ENCODE results near the gene MUC6. TPM values are rescaled to one million over a fixed set of nuclear protein-coding genes. Genes with fewer than 3 reads are reported as not detected.

The MUC6 gene
- total and polyA plus RNA-seq, 3 experiments from 2014 or later: not detected

DNA sequence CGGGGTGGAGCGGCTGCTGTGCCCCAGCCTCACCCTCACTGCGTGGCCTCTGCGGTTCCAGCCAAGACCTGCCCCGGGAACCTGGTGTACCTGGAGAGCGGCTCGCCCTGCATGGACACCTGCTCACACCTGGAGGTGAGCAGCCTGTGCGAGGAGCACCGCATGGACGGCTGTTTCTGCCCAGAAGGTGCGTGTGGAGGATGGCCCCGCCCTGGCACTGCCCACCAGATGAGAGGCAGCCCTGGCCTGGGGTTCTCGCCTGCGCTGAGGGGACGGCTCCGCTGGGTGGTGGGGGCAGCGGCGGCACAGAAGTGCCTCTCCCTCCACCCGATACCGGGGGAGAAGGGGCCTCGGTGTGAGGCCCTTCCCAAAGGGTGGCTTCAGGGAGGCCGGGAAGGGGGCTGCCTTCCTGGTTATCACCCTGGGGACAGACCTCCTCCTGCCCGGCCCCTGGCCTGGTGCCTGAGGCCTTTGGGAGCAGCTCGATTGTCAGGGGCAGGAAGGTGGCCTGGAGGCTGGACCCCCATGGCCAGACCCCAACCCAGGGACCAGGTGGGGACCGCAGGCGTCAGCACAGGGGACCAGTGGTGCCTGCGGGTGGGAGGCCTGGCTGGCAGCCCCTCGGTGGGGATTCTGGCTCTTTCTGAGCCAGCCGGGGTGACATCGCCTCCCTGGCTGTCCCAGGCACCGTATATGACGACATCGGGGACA, 45.2 kb upstream of the MUC6 start:
- Histone ChIP-seq H3K36me3 (ENCODE audit: insufficient read depth, low read length) (no peaks in the 10 kb centered on the region), H3K4me1 (ENCODE audit: insufficient read depth, low read length) (no peaks in the 10 kb centered on the region), H3K4me3 (ENCODE audit: low read length) (no peak overlapping the region), H3K27me3 (ENCODE audit: insufficient read depth, low read length, poor library complexity, severe bottlenecking) (no peaks in the 10 kb centered on the region), H3K9me3 (ENCODE audit: low read length) (no peaks in the 10 kb centered on the region), H3K27ac (ENCODE audit: low read depth, low read length) (no peak overlapping the region)
- no peaks in the 10 kb centered on the region for H3K9me3 Mint-ChIP-seq
- DNase-seq: peak in 1 of 5 donors; percentile 19
- no peak overlapping the region for H3K4me3 Mint-ChIP-seq
- H3K27me3 Mint-ChIP-seq: no peaks in the 10 kb centered on the region
- H3K36me3 Mint-ChIP-seq: no peaks in the 10 kb centered on the region
- ChIA-PET POLR2A (no interaction called here), CTCF (no interaction called here)
- no peaks in the 10 kb centered on the region for H3K4me1 Mint-ChIP-seq
- H3K27ac Mint-ChIP-seq: no peak overlapping the region

DNA sequence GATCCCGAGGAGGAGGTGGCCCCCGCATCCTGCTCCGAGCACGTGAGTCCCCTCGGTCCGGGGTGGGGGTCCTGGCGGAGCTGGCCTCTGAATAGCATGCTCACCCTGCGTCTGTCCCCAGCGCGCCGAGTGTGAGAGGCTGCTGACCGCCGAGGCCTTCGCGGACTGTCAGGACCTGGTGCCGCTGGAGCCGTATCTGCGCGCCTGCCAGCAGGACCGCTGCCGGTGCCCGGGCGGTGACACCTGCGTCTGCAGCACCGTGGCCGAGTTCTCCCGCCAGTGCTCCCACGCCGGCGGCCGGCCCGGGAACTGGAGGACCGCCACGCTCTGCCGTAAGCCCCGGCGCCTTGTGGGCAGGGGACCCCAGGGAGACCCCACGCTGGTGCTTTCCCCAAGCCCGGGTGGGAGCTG, 41.7 kb upstream of the MUC6 start:
- Histone ChIP-seq H3K36me3 (ENCODE audit: insufficient read depth, low read length) (no peaks in the 10 kb centered on the region), H3K27ac (ENCODE audit: low read depth, low read length) (no peak overlapping the region), H3K4me1 (ENCODE audit: insufficient read depth, low read length) (no peaks in the 10 kb centered on the region), H3K27me3 (ENCODE audit: insufficient read depth, low read length, poor library complexity, severe bottlenecking) (no peaks in the 10 kb centered on the region), H3K4me3 (ENCODE audit: low read length) (no peak overlapping the region), H3K9me3 (ENCODE audit: low read length) (no peaks in the 10 kb centered on the region)
- ChIA-PET POLR2A (no interaction called here), CTCF (no interaction called here)
- Mint-ChIP-seq H3K27me3 (peaks cover 0 to 3% of the 10 kb centered on the region in 2 donors), H3K4me3 (no peak overlapping the region), H3K4me1 (no peaks in the 10 kb centered on the region), H3K9me3 (no peaks in the 10 kb centered on the region), H3K36me3 (no peaks in the 10 kb centered on the region), H3K27ac (no peak overlapping the region)
- DNase-seq: peak in 1 of 5 donors; percentile 43

DNA sequence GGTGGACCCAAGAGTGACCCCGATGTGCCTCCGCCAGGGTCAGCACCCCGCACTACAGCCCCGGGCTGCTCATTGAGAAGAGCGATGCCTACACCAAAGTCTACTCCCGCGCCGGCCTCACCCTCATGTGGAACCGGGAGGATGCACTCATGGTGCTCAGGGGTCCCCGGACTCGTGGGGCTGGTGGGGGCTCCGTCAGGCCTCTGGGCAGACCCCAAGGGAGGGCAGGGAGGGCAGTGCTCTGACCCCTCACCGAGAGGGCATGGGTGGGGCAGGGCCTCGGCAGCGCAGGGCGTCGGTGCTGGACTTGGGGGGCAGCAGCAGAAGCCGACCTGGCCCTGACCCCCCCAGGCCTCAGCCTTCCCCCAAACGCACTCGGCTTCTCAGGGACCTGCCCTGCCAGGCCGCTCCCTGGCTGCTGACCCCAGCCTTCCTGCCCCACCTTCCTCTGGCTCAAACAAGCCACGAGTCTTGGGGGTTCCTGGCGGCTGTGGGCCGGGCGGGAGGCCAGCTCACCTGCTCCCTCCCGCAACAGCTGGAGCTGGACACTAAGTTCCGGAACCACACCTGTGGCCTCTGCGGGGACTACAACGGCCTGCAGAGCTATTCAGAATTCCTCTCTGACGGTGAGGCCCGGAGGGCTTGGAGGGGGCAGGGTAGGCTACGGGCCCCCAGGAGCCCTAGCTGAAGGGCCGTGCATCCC, 41.0 kb upstream of the MUC6 start:
- Histone ChIP-seq H3K4me3 (ENCODE audit: low read length) (no peak overlapping the region), H3K36me3 (ENCODE audit: insufficient read depth, low read length) (no peaks in the 10 kb centered on the region), H3K9me3 (ENCODE audit: low read length) (no peaks in the 10 kb centered on the region), H3K27ac (ENCODE audit: low read depth, low read length) (no peak overlapping the region), H3K4me1 (ENCODE audit: insufficient read depth, low read length) (no peaks in the 10 kb centered on the region), H3K27me3 (ENCODE audit: insufficient read depth, low read length, poor library complexity, severe bottlenecking) (no peaks in the 10 kb centered on the region)
- Mint-ChIP-seq H3K9me3 (no peaks in the 10 kb centered on the region), H3K4me3 (no peak overlapping the region), H3K27ac (no peak overlapping the region), H3K27me3 (peaks cover 0 to 5% of the 10 kb centered on the region in 2 donors), H3K36me3 (no peaks in the 10 kb centered on the region), H3K4me1 (no peaks in the 10 kb centered on the region)
- POLR2A ChIA-PET: no interaction called here
- CTCF ChIA-PET: no interaction called here
- DNase-seq: peak in 1 of 5 donors; percentile 24

DNA sequence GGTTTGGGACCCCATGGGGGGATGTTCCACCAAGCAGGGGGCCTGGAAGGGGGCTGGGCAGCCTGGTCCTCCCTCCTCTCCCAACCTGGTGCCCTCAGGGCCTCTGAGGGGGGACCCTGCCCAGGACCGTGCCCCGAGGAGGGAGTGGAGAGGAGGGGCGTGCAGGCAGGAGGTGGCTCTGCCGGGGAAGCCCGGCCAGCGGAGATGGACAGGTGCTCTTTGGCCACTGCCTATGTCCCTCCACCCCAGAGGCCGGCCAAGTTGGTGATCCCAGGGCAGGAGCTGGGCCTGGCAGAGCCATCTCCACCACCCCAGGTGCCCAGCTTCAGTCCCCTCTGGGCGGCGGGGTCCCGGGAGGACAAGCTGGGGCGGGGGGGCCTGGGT, 40.5 kb upstream of the MUC6 start:
- H3K36me3 ChIP-seq (ENCODE audit: insufficient read depth, low read length): no peaks in the 10 kb centered on the region
- no peak overlapping the region for H3K27ac ChIP-seq (ENCODE audit: low read depth, low read length)
- no peak overlapping the region for H3K4me3 Mint-ChIP-seq
- H3K27ac Mint-ChIP-seq: no peak overlapping the region
- no peaks in the 10 kb centered on the region for H3K9me3 Mint-ChIP-seq
- DNase-seq: peak in 1 of 5 donors; percentile 38
- H3K4me1 ChIP-seq (ENCODE audit: insufficient read depth, low read length): no peaks in the 10 kb centered on the region
- no peaks in the 10 kb centered on the region for H3K4me1 Mint-ChIP-seq
- no peaks in the 10 kb centered on the region for H3K9me3 ChIP-seq (ENCODE audit: low read length)
- POLR2A ChIA-PET: no interaction called here
- no peak overlapping the region for H3K4me3 ChIP-seq (ENCODE audit: low read length)
- H3K27me3 Mint-ChIP-seq: peaks cover 0 to 5% of the 10 kb centered on the region in 2 donors
- CTCF ChIA-PET: no interaction called here
- no peaks in the 10 kb centered on the region for H3K27me3 ChIP-seq (ENCODE audit: insufficient read depth, low read length, poor library complexity, severe bottlenecking)
- no peaks in the 10 kb centered on the region for H3K36me3 Mint-ChIP-seq

DNA sequence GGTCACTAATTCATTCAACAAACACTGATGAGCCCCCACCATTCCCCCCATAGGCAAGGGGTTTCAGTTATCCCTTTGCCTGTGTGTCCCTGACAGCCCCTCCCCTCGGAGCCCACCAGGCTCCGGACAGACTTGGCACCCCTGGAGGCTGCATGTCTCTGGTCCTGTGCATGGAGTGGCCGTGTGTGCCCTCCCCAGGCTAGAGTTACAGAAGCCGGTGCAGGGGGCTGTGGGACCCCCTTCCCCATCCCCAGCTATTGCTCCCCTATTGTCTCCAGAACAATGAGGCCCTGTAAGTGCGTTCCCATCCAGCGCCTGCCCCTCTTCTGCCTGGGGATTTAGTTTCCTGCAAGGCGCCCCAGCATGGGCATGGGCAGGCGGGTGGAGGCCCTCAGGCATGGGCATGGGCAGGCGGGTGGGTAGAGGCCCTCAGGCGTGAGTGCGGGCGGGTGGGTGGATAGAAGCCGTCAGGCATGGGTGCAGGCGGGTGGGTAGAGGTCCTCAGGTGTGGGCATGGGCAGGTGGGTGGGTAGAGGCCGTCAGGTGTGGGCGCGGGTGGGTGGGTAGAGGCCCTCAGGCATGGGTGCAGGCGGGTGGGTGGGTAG, 39.6 kb upstream of the MUC6 start:
- Histone ChIP-seq H3K4me3 (ENCODE audit: low read length) (no peak overlapping the region), H3K27ac (ENCODE audit: low read depth, low read length) (no peak overlapping the region), H3K9me3 (ENCODE audit: low read length) (no peaks in the 10 kb centered on the region), H3K27me3 (ENCODE audit: insufficient read depth, low read length, poor library complexity, severe bottlenecking) (no peaks in the 10 kb centered on the region), H3K4me1 (ENCODE audit: insufficient read depth, low read length) (no peaks in the 10 kb centered on the region), H3K36me3 (ENCODE audit: insufficient read depth, low read length) (no peaks in the 10 kb centered on the region)
- Mint-ChIP-seq H3K27me3 (peaks cover 5 to 10% of the 10 kb centered on the region in 2 donors), H3K4me3 (no peak overlapping the region), H3K4me1 (no peaks in the 10 kb centered on the region), H3K9me3 (no peaks in the 10 kb centered on the region), H3K27ac (no peak overlapping the region), H3K36me3 (no peaks in the 10 kb centered on the region)
- ChIA-PET CTCF (no interaction called here), POLR2A (no interaction called here)
- peak in 1 of 5 donors; percentile 38 for DNase-seq

DNA sequence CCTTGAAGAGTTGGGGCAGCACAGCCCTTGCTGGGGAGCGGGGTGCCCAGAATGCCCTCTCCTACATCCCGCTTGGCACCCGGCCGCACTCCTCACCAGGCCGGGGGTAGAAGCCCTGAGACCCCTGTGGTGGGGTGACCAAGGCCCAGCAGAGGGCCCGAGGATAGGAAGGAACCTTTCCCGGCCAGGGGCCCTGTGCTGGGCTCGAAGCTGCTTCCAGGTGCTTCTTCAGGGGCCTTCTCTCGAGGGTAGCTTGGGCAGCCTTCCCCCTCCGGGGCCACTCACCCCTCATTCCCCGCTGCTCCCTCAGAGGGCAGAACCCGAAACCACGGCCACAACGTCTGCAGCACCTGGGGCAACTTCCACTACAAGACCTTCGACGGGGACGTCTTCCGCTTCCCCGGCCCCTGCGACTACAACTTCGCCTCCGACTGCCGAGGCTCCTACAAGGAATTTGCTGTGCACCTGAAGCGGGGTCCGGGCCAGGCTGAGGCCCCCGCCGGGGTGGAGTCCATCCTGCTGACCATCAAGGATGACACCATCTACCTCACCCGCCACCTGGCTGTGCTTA, 38.9 kb upstream of the MUC6 start:
- H3K4me1 Mint-ChIP-seq: no peaks in the 10 kb centered on the region
- DNase-seq: peak in 1 of 5 donors; percentile 39
- peaks cover 5 to 10% of the 10 kb centered on the region in 2 donors for H3K27me3 Mint-ChIP-seq
- Histone ChIP-seq H3K4me1 (ENCODE audit: insufficient read depth, low read length) (no peaks in the 10 kb centered on the region), H3K9me3 (ENCODE audit: low read length) (no peaks in the 10 kb centered on the region), H3K36me3 (ENCODE audit: insufficient read depth, low read length) (no peaks in the 10 kb centered on the region), H3K4me3 (ENCODE audit: low read length) (no peak overlapping the region), H3K27me3 (ENCODE audit: insufficient read depth, low read length, poor library complexity, severe bottlenecking) (no peaks in the 10 kb centered on the region), H3K27ac (ENCODE audit: low read depth, low read length) (no peak overlapping the region)
- no peak overlapping the region for H3K4me3 Mint-ChIP-seq
- ChIA-PET CTCF (no interaction called here), POLR2A (no interaction called here)
- H3K36me3 Mint-ChIP-seq: no peaks in the 10 kb centered on the region
- no peak overlapping the region for H3K27ac Mint-ChIP-seq
- no peaks in the 10 kb centered on the region for H3K9me3 Mint-ChIP-seq

DNA sequence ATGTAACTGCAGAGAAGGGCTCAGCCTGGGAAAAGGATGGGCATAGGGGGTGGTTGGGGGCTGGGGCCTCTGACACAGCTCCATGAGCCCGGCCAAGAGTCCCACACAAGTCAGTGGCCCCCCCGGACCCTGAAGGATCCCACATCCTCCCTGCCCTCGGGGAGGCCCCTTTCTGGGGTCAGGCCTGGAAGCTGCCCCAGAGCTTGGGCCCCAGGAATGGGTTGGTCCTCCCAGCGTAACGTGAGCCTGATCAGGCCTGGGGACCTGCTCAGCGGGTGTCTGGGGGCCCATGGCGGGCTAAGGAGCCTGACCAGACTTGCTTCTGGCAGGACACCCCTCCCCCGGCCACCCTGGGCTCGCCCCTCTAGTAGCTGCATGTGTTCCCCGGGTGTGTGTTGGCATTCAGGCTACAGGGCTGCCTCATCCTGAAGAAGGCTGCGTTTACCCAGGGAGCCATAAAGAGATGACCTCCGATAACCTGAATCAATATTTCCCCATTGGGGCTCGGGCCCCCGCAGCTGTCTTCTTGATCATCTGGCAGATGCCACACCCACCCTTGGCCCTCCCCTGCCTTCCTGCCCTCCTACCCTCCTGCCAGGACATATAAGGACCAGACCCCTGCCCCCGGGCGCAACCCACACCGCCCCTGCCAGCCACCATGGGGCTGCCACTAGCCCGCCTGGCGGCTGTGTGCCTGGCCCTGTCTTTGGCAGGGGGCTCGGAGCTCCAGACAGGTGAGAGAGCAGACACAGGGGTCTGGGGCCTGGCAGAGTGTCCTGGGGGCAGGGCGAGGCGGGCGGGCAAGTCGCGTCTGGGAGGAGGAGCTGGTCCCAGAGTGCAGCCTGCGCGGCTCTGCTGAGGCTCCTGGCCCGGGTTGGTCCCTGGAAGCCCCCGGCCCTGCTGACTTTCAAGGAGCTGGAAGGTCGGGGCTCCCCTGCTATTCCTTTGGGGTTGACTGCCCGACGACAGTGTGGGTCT, 38.0 kb upstream of the MUC6 start, which contains the start of gene MUC2:
MUC2 (plus strand) TSS at position 631 of the 978 bp plus-strand sequence.
- Mint-ChIP-seq H3K27me3 (peaks cover 5 to 10% of the 10 kb centered on the region in 2 donors), H3K4me3 (no peak within 1 kb of the TSS), H3K4me1 (no peaks in the 10 kb centered on the region), H3K27ac (no peak within 1 kb of the TSS), H3K36me3 (no peaks in the 10 kb centered on the region), H3K9me3 (no peaks in the 10 kb centered on the region)
- Histone ChIP-seq H3K9me3 (ENCODE audit: low read length) (no peaks in the 10 kb centered on the region), H3K36me3 (ENCODE audit: insufficient read depth, low read length) (no peaks in the 10 kb centered on the region), H3K27ac (ENCODE audit: low read depth, low read length) (no peak within 1 kb of the TSS), H3K4me1 (ENCODE audit: insufficient read depth, low read length) (no peaks in the 10 kb centered on the region), H3K4me3 (ENCODE audit: low read length) (no peak within 1 kb of the TSS), H3K27me3 (ENCODE audit: insufficient read depth, low read length, poor library complexity, severe bottlenecking) (no peaks in the 10 kb centered on the region)
- ChIA-PET POLR2A (no interaction called here), CTCF (no interaction called here)
- DNase-seq: peak in 1 of 5 donors; percentile 39

All from CD8-positive, alpha-beta memory T cell (primary cell).